Right atrium auricular region (tissue), 2 donors: ENCODE data around the gene CERS4. TPM values are rescaled to one million over a fixed set of nuclear protein-coding genes. Genes with fewer than 3 reads are reported as not detected.

Experiments
- DNase-seq: peaks from one replicate; pipeline ENCODE4 v3.0.0-alpha.2; 2019; ENCODE audit warnings: low spot score
- H3K27ac ChIP-seq, 2 donors: fragments of 200-600 bp; sonication (generic); 1 replicate in 1 of 2; 2 replicates in 1 of 2; pipeline ENCODE4 v1.5.1; 2016 to 2019
- H3K27me3 ChIP-seq, 2 donors: fragments of 200-600 bp; sonication (generic); one replicate each; pipeline versions ENCODE4 v1.5.1 to v1.6.0; 2017 to 2019
- H3K36me3 ChIP-seq: fragments of 200-600 bp; sonication (generic); one replicate; pipeline ENCODE4 v1.5.1; 2016
- H3K4me1 ChIP-seq, 2 donors: fragments of 200-600 bp; sonication (generic); one replicate each; pipeline versions ENCODE4 v1.5.1 to v1.6.0; 2017 to 2019
- H3K4me3 ChIP-seq, 2 donors: fragments of 200-600 bp; sonication (generic); 1 replicate in 1 of 2; 2 replicates in 1 of 2; pipeline ENCODE4 v1.5.1; 2017 to 2019; ENCODE audit warnings: mild to moderate bottlenecking in 1 of 2, moderate library complexity in 1 of 2
- H3K9me3 ChIP-seq, 2 donors: fragments of 200-600 bp; sonication (generic); one replicate each; pipeline ENCODE4 v1.5.1; 2019
- total RNA-seq, 2 donors: library from RNA; depleted of rRNA; stranded (reverse); fragments of >200 nt; gene quantifications; one replicate each; pipeline ENCODE4 v1.1.0, GENCODE V29; 2016
- TF ChIP-seq, protein P1 (sequence below), 2 donors: fragments of 200-600 bp; sonication (generic); IDR thresholded peaks; one replicate each; pipeline ENCODE4 v1.5.1; 2019; ENCODE audit warnings: antibody characterized with exemption in 2 of 2

CERS4 gene, protein sequence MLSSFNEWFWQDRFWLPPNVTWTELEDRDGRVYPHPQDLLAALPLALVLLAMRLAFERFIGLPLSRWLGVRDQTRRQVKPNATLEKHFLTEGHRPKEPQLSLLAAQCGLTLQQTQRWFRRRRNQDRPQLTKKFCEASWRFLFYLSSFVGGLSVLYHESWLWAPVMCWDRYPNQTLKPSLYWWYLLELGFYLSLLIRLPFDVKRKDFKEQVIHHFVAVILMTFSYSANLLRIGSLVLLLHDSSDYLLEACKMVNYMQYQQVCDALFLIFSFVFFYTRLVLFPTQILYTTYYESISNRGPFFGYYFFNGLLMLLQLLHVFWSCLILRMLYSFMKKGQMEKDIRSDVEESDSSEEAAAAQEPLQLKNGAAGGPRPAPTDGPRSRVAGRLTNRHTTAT
- total RNA-seq: 10 to 100 TPM; 19.4 to 20.5 TPM

DNA sequence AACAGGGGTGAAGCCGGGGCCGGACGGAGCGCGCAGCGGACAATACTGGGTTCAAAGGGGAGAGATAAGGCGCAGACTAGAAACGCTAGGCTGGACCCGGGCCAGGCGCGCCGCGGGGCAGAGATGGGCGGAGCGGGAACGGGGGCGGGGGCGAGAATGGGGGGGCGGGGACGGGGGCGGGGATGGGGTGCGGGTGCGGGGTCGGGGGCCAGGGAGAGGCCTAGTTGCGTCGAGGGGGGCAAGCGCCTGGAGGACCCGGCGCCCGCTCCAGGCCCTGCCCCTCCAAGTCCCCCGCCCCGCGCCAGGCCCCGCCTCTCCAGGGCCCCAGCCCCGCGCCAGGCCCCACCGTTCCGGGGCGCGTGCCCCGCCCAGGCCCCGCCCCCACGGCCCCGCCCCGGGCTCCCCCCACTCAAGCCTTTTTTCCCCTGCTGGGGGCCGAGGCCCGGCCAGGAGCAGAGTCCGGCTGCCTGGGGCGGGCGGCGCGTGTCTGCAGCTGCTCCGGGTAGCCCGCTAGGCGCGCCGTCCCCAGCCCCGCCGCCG lies at the start of gene CERS4:
CERS4 (plus strand) TSS at position 449 of the 540 bp plus-strand sequence. CDS start 41,707 bp downstream, outside the sequence.
- Histone ChIP-seq H3K27ac (peak within 1 kb of the TSS; percentile 80 to 85), H3K36me3 (no peaks in the 10 kb centered on the region), H3K4me1 (peaks cover 0 to 22% of the 10 kb centered on the region in 2 donors), H3K4me3 (peak within 1 kb of the TSS; percentile 60 to 84), H3K9me3 (no peaks in the 10 kb centered on the region), H3K27me3 (no peaks in the 10 kb centered on the region)
- TF ChIP-seq, protein P1, sequence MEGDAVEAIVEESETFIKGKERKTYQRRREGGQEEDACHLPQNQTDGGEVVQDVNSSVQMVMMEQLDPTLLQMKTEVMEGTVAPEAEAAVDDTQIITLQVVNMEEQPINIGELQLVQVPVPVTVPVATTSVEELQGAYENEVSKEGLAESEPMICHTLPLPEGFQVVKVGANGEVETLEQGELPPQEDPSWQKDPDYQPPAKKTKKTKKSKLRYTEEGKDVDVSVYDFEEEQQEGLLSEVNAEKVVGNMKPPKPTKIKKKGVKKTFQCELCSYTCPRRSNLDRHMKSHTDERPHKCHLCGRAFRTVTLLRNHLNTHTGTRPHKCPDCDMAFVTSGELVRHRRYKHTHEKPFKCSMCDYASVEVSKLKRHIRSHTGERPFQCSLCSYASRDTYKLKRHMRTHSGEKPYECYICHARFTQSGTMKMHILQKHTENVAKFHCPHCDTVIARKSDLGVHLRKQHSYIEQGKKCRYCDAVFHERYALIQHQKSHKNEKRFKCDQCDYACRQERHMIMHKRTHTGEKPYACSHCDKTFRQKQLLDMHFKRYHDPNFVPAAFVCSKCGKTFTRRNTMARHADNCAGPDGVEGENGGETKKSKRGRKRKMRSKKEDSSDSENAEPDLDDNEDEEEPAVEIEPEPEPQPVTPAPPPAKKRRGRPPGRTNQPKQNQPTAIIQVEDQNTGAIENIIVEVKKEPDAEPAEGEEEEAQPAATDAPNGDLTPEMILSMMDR (IDR thresholded peaks at IDR 0.05): no peak
- DNase-seq: peak; percentile 60

- H3K4me3 ChIP-seq: no peak overlapping the region
- no peak overlapping the region for H3K27ac ChIP-seq
- TF ChIP-seq, protein P1 (IDR thresholded peaks at IDR 0.05): no peak
- H3K4me1 ChIP-seq: no peaks in the 10 kb centered on the region
- no peaks in the 10 kb centered on the region for H3K9me3 ChIP-seq
- no peaks in the 10 kb centered on the region for H3K27me3 ChIP-seq
- DNase-seq: no peak
- no peaks in the 10 kb centered on the region for H3K36me3 ChIP-seq
Observed at GRCh38 chr19:8161135-8161646, 48.0 kb upstream of the CERS4 start.

DNA sequence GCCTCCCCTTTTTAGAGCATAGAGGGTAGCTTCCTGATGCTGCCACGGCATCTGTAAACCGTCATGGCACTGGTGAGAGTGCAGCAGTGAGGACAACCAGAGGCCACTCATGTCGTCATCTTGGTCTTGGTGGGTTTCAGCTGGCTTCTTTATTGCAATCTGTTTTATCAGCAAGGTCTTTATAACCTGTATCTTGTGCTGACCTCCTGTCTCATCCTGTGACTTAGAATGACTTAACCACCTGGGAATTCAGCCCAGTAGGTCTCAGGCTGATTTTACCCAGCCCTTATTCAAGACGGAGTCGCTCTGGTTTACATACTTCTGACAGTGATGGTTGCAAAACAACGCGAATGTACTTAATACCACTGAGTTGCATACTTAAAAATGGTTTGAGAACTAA lies 45.4 kb upstream of the CERS4 start:
- no peak for DNase-seq
- H3K4me3 ChIP-seq: no peak overlapping the region
- no peaks in the 10 kb centered on the region for H3K4me1 ChIP-seq
- no peaks in the 10 kb centered on the region for H3K9me3 ChIP-seq
- no peaks in the 10 kb centered on the region for H3K36me3 ChIP-seq
- H3K27me3 ChIP-seq: no peaks in the 10 kb centered on the region
- TF ChIP-seq, protein P1 (IDR thresholded peaks at IDR 0.05): no peak
- H3K27ac ChIP-seq: no peak overlapping the region

GRCh38 chr19:8167985-8168384 lies 41.2 kb upstream of the CERS4 start:
- Histone ChIP-seq H3K9me3 (no peaks in the 10 kb centered on the region), H3K36me3 (no peaks in the 10 kb centered on the region), H3K27ac (no peak overlapping the region), H3K27me3 (no peaks in the 10 kb centered on the region), H3K4me1 (no peaks in the 10 kb centered on the region), H3K4me3 (no peak overlapping the region)
- DNase-seq: no peak
- TF ChIP-seq, protein P1 (IDR thresholded peaks at IDR 0.05): no peak

GRCh38 chr19:8168537-8168936 lies 40.6 kb upstream of the CERS4 start:
- Histone ChIP-seq H3K4me3 (no peak overlapping the region), H3K9me3 (no peaks in the 10 kb centered on the region), H3K27me3 (no peaks in the 10 kb centered on the region), H3K36me3 (no peaks in the 10 kb centered on the region), H3K27ac (no peak overlapping the region), H3K4me1 (no peaks in the 10 kb centered on the region)
- no peak for DNase-seq
- TF ChIP-seq, protein P1 (IDR thresholded peaks at IDR 0.05): no peak
